Trophoblast cell (in vitro differentiated cells and primary cell): ENCODE results near the gene PARD3B.

ENCODE experiments used
- DNase-seq, 2 donors: peaks; one replicate each; pipeline ENCODE4 v3.0.0-alpha.2; 2016
- H2AFZ ChIP-seq: 2 replicates; pipeline ENCODE4 v1.6.1; 2013; ENCODE audit warnings: low read length, moderate library complexity, mild to moderate bottlenecking; ENCODE audit not compliant: insufficient read depth, poor library complexity
- H2AK5ac ChIP-seq: 2 replicates; pipeline ENCODE4 v1.6.1; 2013; ENCODE audit warnings: mild to moderate bottlenecking, low read length
- H2BK120ac ChIP-seq: 2 replicates; pipeline ENCODE4 v1.6.1; 2013; ENCODE audit warnings: low read length, mild to moderate bottlenecking, moderate library complexity; ENCODE audit not compliant: insufficient read depth, poor library complexity
- H2BK12ac ChIP-seq: 2 replicates; pipeline ENCODE4 v1.6.1; 2013; ENCODE audit warnings: mild to moderate bottlenecking, low read length, moderate library complexity
- H2BK5ac ChIP-seq: 2 replicates; pipeline ENCODE4 v1.6.1; 2013; ENCODE audit warnings: low read length, low read depth, moderate library complexity, mild to moderate bottlenecking; ENCODE audit not compliant: poor library complexity
- H3K14ac ChIP-seq: 2 replicates; pipeline ENCODE4 v1.6.1; 2013; ENCODE audit warnings: mild to moderate bottlenecking, low read length
- H3K18ac ChIP-seq: 2 replicates; pipeline ENCODE4 v1.6.1; 2013; ENCODE audit warnings: mild to moderate bottlenecking, low read length
- H3K23ac ChIP-seq: 2 replicates; pipeline ENCODE4 v1.6.1; 2013; ENCODE audit warnings: low read length
- H3K27ac ChIP-seq: 2 replicates; pipeline ENCODE4 v1.5.1; 2013; ENCODE audit warnings: low read depth, mild to moderate bottlenecking, inconsistent platforms, low read length, moderate library complexity
- H3K27me3 ChIP-seq: 2 replicates; pipeline ENCODE4 v1.6.1; 2013; ENCODE audit warnings: inconsistent platforms, mild to moderate bottlenecking, low read length, moderate library complexity; ENCODE audit not compliant: insufficient read depth
- H3K36me3 ChIP-seq, 2 experiments: 1 replicate in 1 of 2; 2 replicates in 1 of 2; pipeline ENCODE4 v1.6.1; 2013; ENCODE audit warnings: low read length in 2 of 2, mild to moderate bottlenecking in 2 of 2, moderate library complexity in 1 of 2; ENCODE audit not compliant: insufficient read depth in 2 of 2, control insufficient read depth in 1 of 2
- H3K4ac ChIP-seq: 2 replicates; pipeline ENCODE4 v1.6.1; 2013; ENCODE audit warnings: low read depth, mild to moderate bottlenecking, low read length, moderate library complexity
- H3K4me1 ChIP-seq, 2 experiments: 1 replicate in 1 of 2; 2 replicates in 1 of 2; pipeline ENCODE4 v1.6.1; 2013; ENCODE audit warnings: low read length in 2 of 2, mild to moderate bottlenecking in 2 of 2, moderate library complexity in 1 of 2; ENCODE audit not compliant: insufficient read depth in 2 of 2, control insufficient read depth in 1 of 2
- H3K4me2 ChIP-seq: 2 replicates; pipeline ENCODE4 v1.6.1; 2013; ENCODE audit warnings: inconsistent platforms, mild to moderate bottlenecking, low read length, moderate library complexity
- H3K4me3 ChIP-seq: 2 replicates; pipeline ENCODE4 v1.5.1; 2013; ENCODE audit warnings: mild to moderate bottlenecking, low read depth, low read length, inconsistent platforms
- H3K79me1 ChIP-seq: one replicate; pipeline ENCODE4 v1.6.1; 2013; ENCODE audit warnings: low read length
- H3K79me2 ChIP-seq: 2 replicates; pipeline ENCODE4 v1.6.1; 2013; ENCODE audit warnings: low read length, mild to moderate bottlenecking; ENCODE audit not compliant: control insufficient read depth, insufficient read depth, poor library complexity
- H3K9ac ChIP-seq: 2 replicates; pipeline ENCODE4 v1.6.1; 2013; ENCODE audit warnings: mild to moderate bottlenecking, low read length
- H3K9me3 ChIP-seq: 2 replicates; pipeline ENCODE4 v1.6.1; 2013; ENCODE audit warnings: low read depth, mild to moderate bottlenecking, control low read depth, inconsistent platforms, low read length; ENCODE audit not compliant: insufficient read depth
- H4K12ac ChIP-seq: 2 replicates; pipeline ENCODE4 v1.6.1; 2013; ENCODE audit warnings: low read depth, mild to moderate bottlenecking, low read length, moderate library complexity
- H4K8ac ChIP-seq: 2 replicates; pipeline ENCODE4 v1.6.1; 2013; ENCODE audit warnings: low read depth, mild to moderate bottlenecking, low read length, moderate library complexity
- H4K91ac ChIP-seq: one replicate; pipeline ENCODE4 v1.6.1; 2013; ENCODE audit warnings: low read depth, mild to moderate bottlenecking, low read length, moderate library complexity
- WGBS: extraction: QIAGEN DNeasy Blood & Tissue Kit; methylation state at CpG from one replicate; pipeline ENCODE4 v1.1.7; 2013; ENCODE audit warnings: missing lambda C conversion rate; ENCODE audit not compliant: insufficient read length, insufficient coverage; ENCODE audit errors: extremely low coverage; 5-methylcytosine and 5-hydroxymethylcytosine counted together

The PARD3B gene

DNA sequence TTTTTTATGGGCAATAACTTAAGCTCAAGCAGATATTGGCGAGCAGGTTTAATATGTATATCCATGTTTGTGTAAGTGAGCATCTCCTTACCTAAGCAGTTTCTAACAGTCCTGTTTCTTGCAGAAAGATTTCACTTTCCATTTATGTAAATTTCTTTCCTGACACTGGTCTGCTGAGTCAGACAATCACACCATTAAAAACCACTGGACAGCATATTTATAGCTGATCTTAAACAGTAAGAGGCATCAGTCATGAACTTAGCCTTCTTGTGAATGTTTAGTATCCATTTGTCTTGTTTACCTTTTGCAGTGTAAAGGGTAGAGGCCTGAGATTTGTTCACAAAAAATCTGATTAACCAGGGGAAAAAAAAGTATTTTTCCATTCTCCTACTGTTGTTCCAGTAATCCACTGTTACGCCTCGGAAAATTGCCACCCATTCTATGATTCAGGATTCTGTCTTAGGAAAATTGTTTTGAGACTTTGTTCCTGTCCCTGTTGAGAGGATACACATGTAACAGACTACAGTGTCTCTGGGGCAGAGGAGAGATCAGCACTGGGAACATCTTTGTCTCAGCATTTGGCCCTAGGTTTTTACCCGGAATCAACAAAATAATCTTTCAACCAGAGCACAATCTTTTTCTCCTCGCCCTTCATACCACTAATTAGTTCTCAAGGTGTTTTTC lies 616.0 kb downstream of the PARD3B start:
- Histone ChIP-seq H2BK5ac (no peak overlapping the region), H3K4me3 (no peak overlapping the region), H4K91ac (no peak overlapping the region), H3K79me2 (no peaks in the 10 kb centered on the region), H3K27me3 (no peaks in the 10 kb centered on the region), H2BK120ac (no peak overlapping the region), H3K4me2 (no peak overlapping the region), H3K9ac (no peak overlapping the region), H3K4me1 (no peaks in the 10 kb centered on the region), H2BK12ac (no peak overlapping the region), H3K4ac (no peak overlapping the region), H3K27ac (no peak overlapping the region), H4K12ac (no peak overlapping the region), H3K79me1 (no peaks in the 10 kb centered on the region), H3K14ac (no peak overlapping the region), H2AK5ac (no peak overlapping the region), H3K36me3 (no peaks in the 10 kb centered on the region), H4K8ac (no peak overlapping the region), H3K18ac (no peak overlapping the region), H2AFZ (no peak overlapping the region), H3K9me3 (no peaks in the 10 kb centered on the region), H3K23ac (no peak overlapping the region)
- no CpG with 5 or more reads among the region's 5 CpGs for WGBS
- DNase-seq, result no peak

- no peak overlapping the region for H4K8ac ChIP-seq
- H3K18ac ChIP-seq, result no peak overlapping the region
- H3K9me3 ChIP-seq, result no peaks in the 10 kb centered on the region
- no peak overlapping the region for H4K12ac ChIP-seq
- WGBS, result no CpG with 5 or more reads among the region's 2 CpGs
- no peak overlapping the region for H4K91ac ChIP-seq
- no peak overlapping the region for H3K4ac ChIP-seq
- no peak overlapping the region for H2AFZ ChIP-seq
- H3K4me3 ChIP-seq, result no peak overlapping the region
- peaks cover 0 to 3% of the 10 kb centered on the region in 2 experiments for H3K4me1 ChIP-seq
- no peaks in the 10 kb centered on the region for H3K27me3 ChIP-seq
- no peak overlapping the region for H2AK5ac ChIP-seq
- H3K23ac ChIP-seq, result no peak overlapping the region
- no peak overlapping the region for H2BK5ac ChIP-seq
- no peak overlapping the region for H3K4me2 ChIP-seq
- no peaks in the 10 kb centered on the region for H3K79me2 ChIP-seq
- H3K14ac ChIP-seq, result no peak overlapping the region
- no peak overlapping the region for H3K9ac ChIP-seq
- no peak for DNase-seq
- no peaks in the 10 kb centered on the region for H3K79me1 ChIP-seq
- H2BK12ac ChIP-seq, result no peak overlapping the region
- no peak overlapping the region for H2BK120ac ChIP-seq
- no peaks in the 10 kb centered on the region for H3K36me3 ChIP-seq
- H3K27ac ChIP-seq, result no peak overlapping the region
Observed at GRCh38 chr2:205166745-205167144, 621.5 kb downstream of the PARD3B start.

- Histone ChIP-seq H3K4ac (no peak overlapping the region), H2BK12ac (no peak overlapping the region), H2BK5ac (no peak overlapping the region), H3K36me3 (no peaks in the 10 kb centered on the region), H3K18ac (no peak overlapping the region), H3K4me1 (peaks cover 0 to 3% of the 10 kb centered on the region in 2 experiments), H4K91ac (no peak overlapping the region), H3K79me2 (no peaks in the 10 kb centered on the region), H3K23ac (no peak overlapping the region), H3K27ac (no peak overlapping the region), H2BK120ac (no peak overlapping the region), H3K9ac (no peak overlapping the region), H3K4me3 (no peak overlapping the region), H3K27me3 (no peaks in the 10 kb centered on the region), H3K14ac (no peak overlapping the region), H3K4me2 (no peak overlapping the region), H2AK5ac (no peak overlapping the region), H3K9me3 (no peaks in the 10 kb centered on the region), H2AFZ (no peak overlapping the region), H4K12ac (no peak overlapping the region), H3K79me1 (no peaks in the 10 kb centered on the region), H4K8ac (no peak overlapping the region)
- no CpG with 5 or more reads among the region's 2 CpGs for WGBS
- no peak for DNase-seq
Observed at GRCh38 chr2:205169012-205169411, 623.7 kb downstream of the PARD3B start.

DNA sequence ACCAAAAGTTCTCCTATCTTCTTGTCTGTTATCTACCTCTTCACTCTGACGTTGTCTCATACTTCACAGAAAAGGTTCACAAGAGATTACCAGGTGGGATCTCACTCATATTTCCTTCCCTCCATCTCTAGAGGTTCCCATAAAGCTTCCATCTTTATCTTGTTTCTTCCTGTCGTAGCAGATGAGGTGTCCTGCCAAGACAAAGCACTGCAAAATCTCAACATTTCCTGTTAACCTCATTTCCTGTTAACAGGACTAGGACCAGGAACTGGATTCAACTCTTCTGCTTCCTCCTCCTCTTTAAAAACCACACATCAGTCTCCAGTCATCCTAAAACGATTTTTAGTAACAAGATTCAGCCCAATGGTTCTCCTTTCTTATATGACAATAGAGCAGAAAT lies 624.2 kb downstream of the PARD3B start:
- DNase-seq, result no peak
- H3K27me3 ChIP-seq, result no peaks in the 10 kb centered on the region
- no peak overlapping the region for H3K23ac ChIP-seq
- no peaks in the 10 kb centered on the region for H3K9me3 ChIP-seq
- no peak overlapping the region for H4K91ac ChIP-seq
- H4K8ac ChIP-seq, result no peak overlapping the region
- no CpG with 5 or more reads among the region's 3 CpGs for WGBS
- H3K4ac ChIP-seq, result no peak overlapping the region
- H2AK5ac ChIP-seq, result no peak overlapping the region
- no peak overlapping the region for H2BK5ac ChIP-seq
- no peak overlapping the region for H3K4me2 ChIP-seq
- no peak overlapping the region for H2BK12ac ChIP-seq
- H3K9ac ChIP-seq, result no peak overlapping the region
- no peak overlapping the region for H4K12ac ChIP-seq
- no peak overlapping the region for H2BK120ac ChIP-seq
- H3K36me3 ChIP-seq, result no peaks in the 10 kb centered on the region
- H3K79me1 ChIP-seq, result no peaks in the 10 kb centered on the region
- H3K18ac ChIP-seq, result no peak overlapping the region
- no peak overlapping the region for H3K14ac ChIP-seq
- H3K4me1 ChIP-seq, result peaks cover 0 to 3% of the 10 kb centered on the region in 2 experiments
- H3K79me2 ChIP-seq, result no peaks in the 10 kb centered on the region
- H3K4me3 ChIP-seq, result no peak overlapping the region
- no peak overlapping the region for H3K27ac ChIP-seq
- no peak overlapping the region for H2AFZ ChIP-seq
